Measurements from ENCODE around the gene RABAC1.

DNA sequence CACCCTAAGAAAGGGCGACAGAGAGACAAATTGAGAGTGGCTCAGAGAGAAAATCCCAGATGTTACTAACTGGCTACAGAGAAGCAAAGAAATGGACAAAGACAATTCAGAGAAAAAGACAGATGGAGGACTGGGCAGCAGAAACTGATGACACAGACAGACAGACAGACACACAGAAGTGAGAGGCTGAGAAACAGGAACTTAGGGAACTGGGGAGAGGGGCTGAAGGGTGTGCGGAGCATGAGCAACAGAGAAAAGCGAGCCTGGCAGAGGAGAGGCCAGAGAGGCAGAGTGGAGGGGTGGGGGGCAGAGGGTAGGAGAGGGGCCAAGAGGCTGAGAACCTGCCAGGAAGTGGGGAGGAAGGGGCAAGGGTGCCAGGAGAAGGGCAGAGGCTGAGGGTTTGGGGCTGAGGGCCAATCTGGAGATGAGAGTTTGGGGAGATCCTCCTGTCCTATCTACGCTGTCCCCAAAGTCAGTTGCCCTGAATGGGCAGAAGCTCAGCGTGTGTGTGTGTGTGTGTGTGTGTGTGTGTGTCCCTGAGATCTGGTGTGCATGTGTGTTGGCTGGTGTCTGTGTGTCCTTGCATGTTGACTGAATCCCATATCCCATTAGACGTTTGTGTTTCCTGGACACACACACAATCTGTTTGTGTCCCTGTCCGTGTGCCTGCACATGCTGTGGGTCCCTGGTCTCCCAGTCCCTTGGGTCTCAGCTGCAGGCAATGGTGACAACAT lies 25.3 kb downstream of the RABAC1 start:
- TF ChIP-seq CTCF (IDR thresholded peaks at IDR 0.05; ENCODE audit: low read length) (no peak), EZH2 (optimal IDR thresholded peaks at IDR 0.05; ENCODE audit: low read depth, low read length) (no peak)

Data from MM.1S (cell line).